Left ventricle myocardium inferior (tissue), 1 donor: ENCODE results near the gene PITRM1. TPM values are rescaled to one million over a fixed set of nuclear protein-coding genes. Genes with fewer than 3 reads are reported as not detected.
A peak's percentile ranks its signal among the peaks of the same experiment; 100 is the strongest.

Experiments
- DNase-seq: peaks from one replicate; pipeline ENCODE4 v3.0.0-alpha.2; 2020
- H3K27ac ChIP-seq: fragments of 200-600 bp; replicated peaks from 2 replicates; pipeline ENCODE4 v1.8.0; 2021
- H3K27me3 ChIP-seq: fragments of 200-600 bp; 2 replicates; pipeline ENCODE4 v1.8.0; 2021; ENCODE audit warnings: low read depth
- H3K36me3 ChIP-seq: fragments of 200-600 bp; 2 replicates; pipeline ENCODE4 v1.8.0; 2021
- H3K4me1 ChIP-seq: fragments of 200-600 bp; 2 replicates; pipeline ENCODE4 v1.8.0; 2021
- H3K4me3 ChIP-seq: fragments of 200-600 bp; 2 replicates; pipeline ENCODE4 v1.8.0; 2021; ENCODE audit warnings: mild to moderate bottlenecking, moderate library complexity
- H3K9me3 ChIP-seq: fragments of 200-600 bp; replicated peaks from 2 replicates; pipeline ENCODE4 v1.8.0; 2021
- CTCF ChIP-seq: fragments of 200-600 bp; IDR thresholded peaks from 2 replicates; pipeline ENCODE4 v1.8.0; 2021; ENCODE audit warnings: antibody characterized with exemption, mild to moderate bottlenecking, borderline replicate concordance
- intact Hi-C: fragments of 100-400 bp; cut with micrococcal nuclease; formaldehyde crosslinking; loops from one replicate; pipeline ENCODE4 v1.11.0; 2022
- total RNA-seq: library from RNA; stranded (reverse); fragmentation: NEBNext Ultra II Directional; extraction: Animal tissue kit (Norgen Biotek cat#: 25700); gene quantifications from one replicate; pipeline ENCODE4 v1.2.1, GENCODE V29; 2021
- donor health status: DM: no; HTN: yes; CAD: no; lungs with severe emphysema.

PITRM1 gene
- total RNA-seq, 1 donor from 2014 or later, result 91.4 TPM

GRCh38 chr10:3129581-3130340 is 42.8 kb downstream of the PITRM1 start:
- H3K27ac ChIP-seq, result no peak overlapping the region
- no peak for DNase-seq

GRCh38 chr10:3128379-3129130 is 44.0 kb downstream of the PITRM1 start:
- Histone ChIP-seq H3K9me3 (no peaks in the 10 kb centered on the region), H3K4me1 (peaks cover 40% of the 10 kb centered on the region), H3K4me3 (no peak overlapping the region), H3K27ac (no peak overlapping the region), H3K36me3 (peaks cover 57% of the 10 kb centered on the region), H3K27me3 (no peaks in the 10 kb centered on the region)
- TF ChIP-seq CTCF, result no peak
- intact Hi-C loops, result no loop called here
- no peak for DNase-seq

More at GRCh38 chr10:3129581-3130340, 42.8 kb downstream of the PITRM1 start:
- H3K4me1 ChIP-seq, result peaks cover 38% of the 10 kb centered on the region
- peaks cover 58% of the 10 kb centered on the region for H3K36me3 ChIP-seq
- no peak for TF ChIP-seq CTCF
- intact Hi-C loops, result no loop called here
- no peaks in the 10 kb centered on the region for H3K9me3 ChIP-seq
- no peak overlapping the region for H3K4me3 ChIP-seq
- no peaks in the 10 kb centered on the region for H3K27me3 ChIP-seq

- TF ChIP-seq CTCF, result no peak
- no peaks in the 10 kb centered on the region for H3K9me3 ChIP-seq
- H3K27me3 ChIP-seq, result no peaks in the 10 kb centered on the region
- H3K36me3 ChIP-seq, result peaks cover 55% of the 10 kb centered on the region
- intact Hi-C loops, result no loop called here
- no peak overlapping the region for H3K4me3 ChIP-seq
- peaks cover 45% of the 10 kb centered on the region for H3K4me1 ChIP-seq
- no peak for DNase-seq
- H3K27ac ChIP-seq, result no peak overlapping the region
Measured at GRCh38 chr10:3127921-3128320, 44.7 kb downstream of the PITRM1 start.

- DNase-seq, result peak; percentile 56
- no peaks in the 10 kb centered on the region for H3K9me3 ChIP-seq
- peaks cover 55% of the 10 kb centered on the region for H3K36me3 ChIP-seq
- peak overlapping the region; percentile 6 for H3K4me3 ChIP-seq
- no peak for TF ChIP-seq CTCF
- H3K27ac ChIP-seq, result peak overlapping the region; percentile 66
- intact Hi-C loops, result no loop called here
- H3K4me1 ChIP-seq, result peaks cover 47% of the 10 kb centered on the region
- no peaks in the 10 kb centered on the region for H3K27me3 ChIP-seq
Measured at GRCh38 chr10:3126741-3127346, 45.7 kb downstream of the PITRM1 start.

GRCh38 chr10:3126249-3126648 is 46.3 kb downstream of the PITRM1 start:
- intact Hi-C loops, result no loop called here
- peak overlapping the region; percentile 6 for H3K4me3 ChIP-seq
- no peaks in the 10 kb centered on the region for H3K27me3 ChIP-seq
- no peak for TF ChIP-seq CTCF
- peaks cover 50% of the 10 kb centered on the region for H3K36me3 ChIP-seq
- peaks cover 47% of the 10 kb centered on the region for H3K4me1 ChIP-seq
- no peaks in the 10 kb centered on the region for H3K9me3 ChIP-seq
- DNase-seq, result no peak
- H3K27ac ChIP-seq, result peak overlapping the region; percentile 66
